Stimulated activated naive CD8-positive, alpha-beta T cell treated with anti-CD3 and anti-CD28 coated beads, Interleukin-15, amount 100 ng/mL, for 72 hours (primary cell): ENCODE measurements around the gene WFDC11.
"Not testable (repeated sequence)": the region's sequence is repeated elsewhere in the genome, so short reads cannot be mapped to it uniquely, and the experiment has no call there.

Experiments
- ATAC-seq: fragments of 150-1000 bp; cut with Tn5 transposase; 2 replicates; pipeline ENCODE4 v1.10.0; 2021; ENCODE audit warnings: mild to moderate bottlenecking, moderate library complexity
- DNase-seq, 2 donors: peaks; one replicate each; pipeline ENCODE4 v3.0.0; 2021 to 2022
- H3K27ac Mint-ChIP-seq, 2 donors: one replicate each; pipeline ENCODE4 v1.8.0; 2022; ENCODE audit warnings: mild to moderate bottlenecking in 2 of 2, mixed read lengths in 2 of 2, moderate library complexity in 2 of 2
- H3K27me3 Mint-ChIP-seq: one replicate; pipeline ENCODE4 v1.8.0; 2022; ENCODE audit warnings: mixed read lengths
- H3K4me1 Mint-ChIP-seq: one replicate; pipeline ENCODE4 v1.8.0; 2022; ENCODE audit warnings: mild to moderate bottlenecking, mixed read lengths
- H3K4me3 Mint-ChIP-seq, 2 donors: one replicate each; pipeline ENCODE4 v1.8.0; 2022; ENCODE audit warnings: mild to moderate bottlenecking in 2 of 2, mixed read lengths in 2 of 2, moderate library complexity in 1 of 2
- H3K9me3 Mint-ChIP-seq, 2 donors: one replicate each; pipeline ENCODE4 v1.8.0; 2022; ENCODE audit warnings: mixed read lengths in 2 of 2

The WFDC11 gene

GRCh38 chr20:45670139-45670538 is at the start of gene WFDC11:
Gene WFDC11 (minus strand): TSS chr20:45670239. CDS start chr20:45650600, 19,639 bp downstream.
- peaks cover 47% of the 10 kb centered on the region for H3K27me3 Mint-ChIP-seq
- peaks cover 0 to 11% of the 10 kb centered on the region in 2 donors for H3K9me3 Mint-ChIP-seq
- no peak within 1 kb of the TSS for H3K27ac Mint-ChIP-seq
- no peaks in the 10 kb centered on the region for H3K4me1 Mint-ChIP-seq
- no peak for ATAC-seq
- no peak within 1 kb of the TSS for H3K4me3 Mint-ChIP-seq
- no peak for DNase-seq

GRCh38 chr20:45716141-45716688 is 46.2 kb upstream of the WFDC11 start:
- H3K4me1 Mint-ChIP-seq, result not testable (repeated sequence)

GRCh38 chr20:45704969-45705637 is 35.1 kb upstream of the WFDC11 start, which contains the start of gene WFDC10B:
Gene WFDC10B (minus strand): TSS chr20:45705019. CDS start chr20:45685992, 19,027 bp downstream.
- H3K4me1 Mint-ChIP-seq, result no peaks in the 10 kb centered on the region
- DNase-seq, result no peak
- no peak for ATAC-seq
- no peaks in the 10 kb centered on the region for H3K9me3 Mint-ChIP-seq
- no peak within 1 kb of the TSS for H3K4me3 Mint-ChIP-seq
- H3K27ac Mint-ChIP-seq, result no peak within 1 kb of the TSS
- peaks cover 36% of the 10 kb centered on the region for H3K27me3 Mint-ChIP-seq

More at GRCh38 chr20:45716141-45716688, 46.2 kb upstream of the WFDC11 start:
- H3K9me3 Mint-ChIP-seq, result peaks cover 0 to 12% of the 10 kb centered on the region in 2 donors
- H3K4me3 Mint-ChIP-seq, H3K27ac Mint-ChIP-seq, ATAC-seq, DNase-seq: not testable (repeated sequence)
- H3K27me3 Mint-ChIP-seq, result peaks cover 54% of the 10 kb centered on the region

GRCh38 chr20:45701873-45702272 is 31.8 kb upstream of the WFDC11 start, which contains the start of gene WFDC13:
Gene WFDC13 (plus strand): TSS chr20:45702038. CDS start chr20:45702124, 86 bp downstream.
- no peak for DNase-seq
- Mint-ChIP-seq H3K4me3 (no peak within 1 kb of the TSS), H3K27me3 (peaks cover 24% of the 10 kb centered on the region), H3K27ac (no peak within 1 kb of the TSS), H3K4me1 (no peaks in the 10 kb centered on the region), H3K9me3 (no peaks in the 10 kb centered on the region)
- no peak for ATAC-seq

GRCh38 chr20:45701104-45701503 is 31.1 kb upstream of the WFDC11 start:
- Mint-ChIP-seq H3K27ac (no peak overlapping the region), H3K4me3 (no peak overlapping the region), H3K27me3 (peaks cover 21% of the 10 kb centered on the region), H3K4me1 (no peaks in the 10 kb centered on the region), H3K9me3 (no peaks in the 10 kb centered on the region)
- DNase-seq, result no peak
- ATAC-seq, result no peak

GRCh38 chr20:45695496-45695895 is 25.5 kb upstream of the WFDC11 start:
- no peaks in the 10 kb centered on the region for H3K4me1 Mint-ChIP-seq
- ATAC-seq (no peak), DNase-seq (no peak)
- peaks cover 9% of the 10 kb centered on the region for H3K27me3 Mint-ChIP-seq
- no peak overlapping the region for H3K27ac Mint-ChIP-seq
- H3K9me3 Mint-ChIP-seq, result no peaks in the 10 kb centered on the region
- H3K4me3 Mint-ChIP-seq, result no peak overlapping the region

- ATAC-seq, H3K4me1 Mint-ChIP-seq: not testable (repeated sequence)
Measured at GRCh38 chr20:45693346-45693745, 23.3 kb upstream of the WFDC11 start.

GRCh38 chr20:45685896-45686295 is 15.9 kb upstream of the WFDC11 start:
- Mint-ChIP-seq H3K4me1 (no peaks in the 10 kb centered on the region), H3K27ac (no peak overlapping the region), H3K4me3 (no peak overlapping the region), H3K9me3 (peaks cover 0 to 4% of the 10 kb centered on the region in 2 donors), H3K27me3 (peaks cover 30% of the 10 kb centered on the region)
- no peak for ATAC-seq
- DNase-seq, result no peak

More at GRCh38 chr20:45693346-45693745, 23.3 kb upstream of the WFDC11 start:
- not testable (repeated sequence) for DNase-seq, H3K4me3 Mint-ChIP-seq, H3K27ac Mint-ChIP-seq, H3K27me3 Mint-ChIP-seq, H3K9me3 Mint-ChIP-seq

- Mint-ChIP-seq H3K4me3 (no peak overlapping the region), H3K27me3 (peaks cover 32% of the 10 kb centered on the region), H3K9me3 (peaks cover 28 to 31% of the 10 kb centered on the region in 2 donors), H3K27ac (no peak overlapping the region), H3K4me1 (no peaks in the 10 kb centered on the region)
- DNase-seq, result no peak
- ATAC-seq, result no peak
Measured at GRCh38 chr20:45679650-45680049, 9.6 kb upstream of the WFDC11 start.

GRCh38 chr20:45672765-45673164 is 2.7 kb upstream of the WFDC11 start:
- no peak for ATAC-seq
- Mint-ChIP-seq H3K27me3 (peaks cover 48% of the 10 kb centered on the region), H3K4me1 (no peaks in the 10 kb centered on the region), H3K9me3 (peaks cover 11 to 19% of the 10 kb centered on the region in 2 donors), H3K4me3 (no peak overlapping the region), H3K27ac (no peak overlapping the region)
- DNase-seq, result no peak

- H3K9me3 Mint-ChIP-seq, ATAC-seq, H3K27ac Mint-ChIP-seq, H3K4me3 Mint-ChIP-seq, H3K4me1 Mint-ChIP-seq, DNase-seq: not testable (repeated sequence)
- H3K27me3 Mint-ChIP-seq, result peaks cover 34% of the 10 kb centered on the region
Measured at GRCh38 chr20:45657038-45657437, 13.0 kb downstream of the WFDC11 start.

GRCh38 chr20:45651726-45652125 is 18.3 kb downstream of the WFDC11 start:
- peaks cover 42% of the 10 kb centered on the region for H3K27me3 Mint-ChIP-seq
- not testable (repeated sequence) for H3K4me3 Mint-ChIP-seq, H3K9me3 Mint-ChIP-seq, DNase-seq, H3K27ac Mint-ChIP-seq, H3K4me1 Mint-ChIP-seq, ATAC-seq

GRCh38 chr20:45649312-45649863 is 20.7 kb downstream of the WFDC11 start:
- no peaks in the 10 kb centered on the region for H3K4me1 Mint-ChIP-seq
- H3K4me3 Mint-ChIP-seq, result no peak overlapping the region
- no peak for ATAC-seq
- no peaks in the 10 kb centered on the region for H3K9me3 Mint-ChIP-seq
- peaks cover 35% of the 10 kb centered on the region for H3K27me3 Mint-ChIP-seq
- no peak for DNase-seq
- H3K27ac Mint-ChIP-seq, result no peak overlapping the region

GRCh38 chr20:45647441-45648050 is 22.5 kb downstream of the WFDC11 start:
- Mint-ChIP-seq H3K27me3 (peaks cover 22% of the 10 kb centered on the region), H3K27ac (no peak overlapping the region)
- no peak for ATAC-seq

GRCh38 chr20:45646875-45647274 is 23.2 kb downstream of the WFDC11 start:
- Mint-ChIP-seq H3K9me3 (no peaks in the 10 kb centered on the region), H3K4me3 (no peak overlapping the region), H3K27me3 (peaks cover 17% of the 10 kb centered on the region), H3K4me1 (no peaks in the 10 kb centered on the region), H3K27ac (no peak overlapping the region)
- DNase-seq, result no peak
- no peak for ATAC-seq

More at GRCh38 chr20:45647441-45648050, 22.5 kb downstream of the WFDC11 start:
- Mint-ChIP-seq H3K9me3 (no peaks in the 10 kb centered on the region), H3K4me1 (no peaks in the 10 kb centered on the region), H3K4me3 (no peak overlapping the region)
- no peak for DNase-seq

- not testable (repeated sequence) for H3K27me3 Mint-ChIP-seq, H3K9me3 Mint-ChIP-seq, DNase-seq, H3K27ac Mint-ChIP-seq, H3K4me1 Mint-ChIP-seq, ATAC-seq, H3K4me3 Mint-ChIP-seq
Measured at GRCh38 chr20:45645869-45646268, 24.2 kb downstream of the WFDC11 start.
